ENCODE measurements around the gene ZMYND8.

ZMYND8 gene

GRCh38 chr20:47332381-47333206 lies 23.9 kb downstream of the ZMYND8 start:
- no peak for DNase-seq (ENCODE audit: low read depth)

- DNase-seq (ENCODE audit: low read depth) = peak; percentile 92
Observed at GRCh38 chr20:47330933-47331708, 25.4 kb downstream of the ZMYND8 start.

GRCh38 chr20:47330071-47330470 lies 26.4 kb downstream of the ZMYND8 start:
- DNase-seq (ENCODE audit: low read depth) = no peak

- no peak for DNase-seq (ENCODE audit: low read depth)
Observed at GRCh38 chr20:47328129-47328528, 28.4 kb downstream of the ZMYND8 start.

GRCh38 chr20:47327711-47328110 lies 28.8 kb downstream of the ZMYND8 start:
- DNase-seq (ENCODE audit: low read depth) = no peak

- DNase-seq (ENCODE audit: low read depth) = peak; percentile 88
Observed at GRCh38 chr20:47326658-47327268, 29.7 kb downstream of the ZMYND8 start.

GRCh38 chr20:47325242-47325641 lies 31.3 kb downstream of the ZMYND8 start:
- no peak for DNase-seq (ENCODE audit: low read depth)

- no peak for DNase-seq (ENCODE audit: low read depth)
Observed at GRCh38 chr20:47320990-47321805, 35.3 kb downstream of the ZMYND8 start.

GRCh38 chr20:47319517-47320252 lies 36.8 kb downstream of the ZMYND8 start:
- DNase-seq (ENCODE audit: low read depth) = peak; percentile 83

- peak; percentile 84 for DNase-seq (ENCODE audit: low read depth)
Observed at GRCh38 chr20:47318586-47319516, 37.6 kb downstream of the ZMYND8 start.

GRCh38 chr20:47318027-47318585 lies 38.4 kb downstream of the ZMYND8 start:
- peak; percentile 83 for DNase-seq (ENCODE audit: low read depth)

GRCh38 chr20:47317127-47317895 lies 39.2 kb downstream of the ZMYND8 start:
- DNase-seq (ENCODE audit: low read depth) = peak; percentile 99

GRCh38 chr20:47316776-47317126 lies 39.7 kb downstream of the ZMYND8 start:
- no peak for DNase-seq (ENCODE audit: low read depth)

- peak; percentile 97 for DNase-seq (ENCODE audit: low read depth)
Observed at GRCh38 chr20:47315339-47316056, 41.0 kb downstream of the ZMYND8 start.

- DNase-seq (ENCODE audit: low read depth) = no peak
Observed at GRCh38 chr20:47314647-47315338, 41.7 kb downstream of the ZMYND8 start.

GRCh38 chr20:47311967-47312681 lies 44.4 kb downstream of the ZMYND8 start:
- DNase-seq (ENCODE audit: low read depth) = no peak

GRCh38 chr20:47311211-47311610 lies 45.3 kb downstream of the ZMYND8 start:
- DNase-seq (ENCODE audit: low read depth) = no peak

All from EH (cell line).